NCI-H82 (cell line): ENCODE results near the gene TUBE1.

ENCODE experiments used
- DNase-seq: peaks from one replicate; lab custom pipeline; 2025; lab: John Stamatoyannopoulos, UW

Gene TUBE1

DNA sequence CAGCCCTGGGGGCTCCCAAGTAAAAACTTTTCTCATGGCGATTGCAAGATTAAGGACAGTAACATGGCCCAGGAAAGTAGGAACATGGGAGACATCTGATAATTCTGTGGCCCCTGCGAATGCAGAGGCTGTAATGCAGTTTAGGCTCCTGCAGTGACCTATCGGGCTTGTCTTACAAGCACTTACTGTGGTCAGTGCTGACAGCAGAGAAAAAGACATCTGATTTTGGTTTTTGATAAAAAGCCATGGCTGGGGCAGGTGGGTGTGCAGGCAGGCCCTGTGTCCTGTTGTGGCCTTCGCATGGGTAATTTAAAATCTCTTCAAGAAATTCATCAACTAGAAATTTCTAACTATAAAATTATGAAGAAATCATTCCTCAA lies 52.7 kb downstream of the TUBE1 start:
- DNase-seq: no peak

- no peak for DNase-seq
Observed at GRCh38 chr6:112033791-112034615, 53.3 kb downstream of the TUBE1 start.

GRCh38 chr6:112032728-112033127 lies 54.6 kb downstream of the TUBE1 start:
- no peak for DNase-seq

DNA sequence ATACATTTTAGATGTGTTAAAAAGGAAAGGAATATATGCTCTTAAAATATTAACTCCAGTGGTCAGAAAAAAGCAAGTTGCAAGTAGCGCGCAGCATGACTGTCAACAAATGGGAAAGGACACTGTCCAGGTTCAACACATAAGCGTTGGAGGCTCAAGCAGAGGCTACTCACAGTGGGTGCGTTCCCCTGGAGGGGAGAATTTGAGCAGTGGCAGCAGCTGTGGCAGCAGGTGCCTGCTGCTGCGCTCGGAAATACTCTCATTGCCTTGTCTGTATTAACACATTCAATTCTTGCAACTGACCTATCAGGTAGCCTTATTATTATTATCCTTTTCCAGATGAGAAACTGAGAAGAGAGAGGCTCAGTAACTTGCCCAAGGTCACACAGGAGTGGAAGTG lies 55.3 kb downstream of the TUBE1 start:
- DNase-seq: no peak

DNA sequence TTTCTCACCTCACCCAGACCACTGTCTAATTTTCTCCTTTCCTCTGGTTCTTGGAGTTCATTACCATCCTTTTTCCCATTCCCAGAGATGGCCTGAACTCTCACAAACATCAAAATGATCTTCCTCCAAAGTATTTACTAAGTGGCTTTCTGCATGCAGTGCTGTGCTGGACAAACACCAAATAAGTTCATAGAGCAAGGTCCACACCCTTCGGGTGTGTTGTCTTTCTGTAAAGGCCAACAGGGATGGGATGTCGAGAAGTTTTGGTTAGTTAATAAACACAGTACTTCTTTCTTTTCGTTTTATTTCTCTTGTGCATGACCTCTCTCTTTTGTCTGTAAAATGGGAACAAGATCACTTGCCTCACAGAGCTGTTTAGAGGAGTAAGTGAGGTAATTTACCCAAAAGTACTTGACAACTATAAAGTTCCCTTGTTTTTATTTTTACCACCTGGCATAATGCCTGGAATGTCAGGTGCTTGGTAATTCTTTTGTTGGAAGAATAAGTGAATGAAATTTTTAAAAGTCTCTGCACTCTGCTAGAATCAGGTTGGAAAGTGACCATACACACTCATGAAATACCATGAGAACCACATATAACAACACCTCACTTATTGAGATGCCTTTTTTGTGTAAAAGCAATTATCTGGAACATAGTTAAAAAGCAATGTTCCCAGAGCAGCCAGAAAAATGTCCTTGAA lies 56.2 kb downstream of the TUBE1 start:
- DNase-seq: no peak

- DNase-seq: no peak
Observed at GRCh38 chr6:112030206-112030960, 56.9 kb downstream of the TUBE1 start.

- DNase-seq: peak; percentile 86
Observed at GRCh38 chr6:112029045-112029822, 58.0 kb downstream of the TUBE1 start.

GRCh38 chr6:112027942-112028674 lies 59.2 kb downstream of the TUBE1 start:
- no peak for DNase-seq

DNA sequence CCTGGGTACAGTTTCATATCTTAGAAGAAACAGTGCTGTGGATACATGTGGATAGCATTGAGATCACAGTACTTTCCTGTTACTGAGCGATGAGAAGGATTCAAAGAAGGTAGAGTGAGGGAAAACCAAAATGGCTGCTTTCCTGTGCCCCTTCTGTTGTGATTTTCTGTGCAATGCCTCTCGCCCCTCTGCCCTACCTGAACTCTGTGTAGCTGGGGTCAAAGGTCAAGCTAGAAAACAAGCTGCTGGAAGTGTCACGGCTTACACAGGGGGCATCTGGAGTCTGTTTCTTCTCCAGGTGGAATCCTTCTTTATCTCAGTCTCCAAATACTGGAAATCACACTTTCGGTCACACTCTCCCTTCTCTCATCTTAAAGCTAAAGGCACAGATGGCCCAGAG lies 60.3 kb downstream of the TUBE1 start:
- DNase-seq: no peak

GRCh38 chr6:112024464-112024863 lies 62.8 kb downstream of the TUBE1 start:
- DNase-seq: no peak

GRCh38 chr6:112022749-112023148 lies 64.5 kb downstream of the TUBE1 start:
- DNase-seq: no peak

DNA sequence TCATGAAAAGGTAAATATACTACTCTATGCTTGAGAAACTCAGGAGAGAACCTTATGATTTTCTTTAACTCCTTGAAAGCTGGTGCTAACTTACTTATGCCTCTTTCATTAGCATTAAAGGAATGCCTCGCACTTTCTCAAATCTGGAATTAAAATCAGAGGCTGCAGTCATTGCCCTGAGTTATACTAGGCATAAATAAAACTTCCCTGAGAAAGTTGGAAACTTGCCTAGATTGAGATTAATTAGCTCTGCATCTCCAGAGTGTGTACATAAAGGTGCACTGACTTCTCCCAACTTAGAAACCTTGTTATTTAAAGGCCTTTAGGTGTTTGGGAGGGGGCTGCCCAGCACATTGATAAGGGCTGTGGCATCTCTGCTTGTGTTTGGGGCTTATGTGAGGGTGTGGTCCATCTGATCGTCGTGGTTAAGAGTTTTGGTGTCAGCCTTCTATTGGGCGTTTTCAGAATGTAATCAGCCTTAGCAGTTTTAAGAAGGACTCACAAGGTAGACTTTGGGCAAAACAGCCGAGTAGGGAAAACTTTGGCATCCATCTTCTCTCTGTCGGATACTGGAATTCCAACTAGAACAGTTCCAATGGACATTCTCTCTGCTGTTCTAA lies 65.5 kb downstream of the TUBE1 start:
- DNase-seq: no peak
